Hematopoietic multipotent progenitor cell treated with erythropoietin and hydrocortisone succinate and interleukin-3 and kit ligand, for 15 days (in vitro differentiated cells): ENCODE results near the gene LRP3.
"Not testable (repeated sequence)": the region's sequence is repeated elsewhere in the genome, so short reads cannot be mapped to it uniquely, and the experiment has no call there.

Source experiments
- DNase-seq: peaks from one replicate; pipeline ENCODE4 v3.0.0-alpha.2; 2015; ENCODE audit warnings: low spot score

Gene LRP3

DNA sequence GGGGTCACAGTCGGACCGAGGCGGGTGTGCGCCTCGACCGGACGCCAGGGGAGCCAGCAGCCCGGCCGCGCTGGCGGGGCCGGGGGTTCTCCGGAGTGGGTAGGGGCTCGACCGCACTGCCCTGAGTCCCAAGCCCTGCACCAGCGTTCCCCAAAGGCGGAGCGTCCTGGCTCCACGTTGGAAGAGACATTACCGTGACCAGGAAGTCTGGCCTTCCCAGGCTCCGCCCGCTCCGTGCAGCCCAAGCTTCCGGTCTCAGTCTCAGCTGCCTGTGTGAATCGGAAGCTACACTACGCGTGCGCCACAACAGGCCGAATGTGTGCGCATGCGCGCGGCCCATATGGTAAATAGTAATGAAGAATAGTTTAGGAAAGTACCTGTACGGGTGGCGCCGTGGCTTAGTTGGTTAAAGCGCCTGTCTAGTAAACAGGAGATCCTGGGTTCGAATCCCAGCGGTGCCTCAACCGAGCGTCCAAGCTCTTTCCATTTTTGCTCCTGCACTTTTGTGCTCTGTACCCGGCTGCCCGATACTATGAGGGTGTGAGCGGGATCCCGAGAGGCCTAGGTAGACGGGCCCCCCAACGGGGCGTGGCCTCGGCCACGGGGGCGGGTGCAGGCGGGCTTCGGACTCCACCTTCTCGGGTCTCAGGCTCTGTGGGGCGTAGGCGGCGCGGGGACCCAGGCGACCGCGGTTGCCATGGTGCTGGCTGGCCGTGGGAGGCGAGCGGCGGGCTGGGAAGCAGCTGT, 17.3 kb upstream of the LRP3 start:
- peak; percentile 96 for DNase-seq

DNA sequence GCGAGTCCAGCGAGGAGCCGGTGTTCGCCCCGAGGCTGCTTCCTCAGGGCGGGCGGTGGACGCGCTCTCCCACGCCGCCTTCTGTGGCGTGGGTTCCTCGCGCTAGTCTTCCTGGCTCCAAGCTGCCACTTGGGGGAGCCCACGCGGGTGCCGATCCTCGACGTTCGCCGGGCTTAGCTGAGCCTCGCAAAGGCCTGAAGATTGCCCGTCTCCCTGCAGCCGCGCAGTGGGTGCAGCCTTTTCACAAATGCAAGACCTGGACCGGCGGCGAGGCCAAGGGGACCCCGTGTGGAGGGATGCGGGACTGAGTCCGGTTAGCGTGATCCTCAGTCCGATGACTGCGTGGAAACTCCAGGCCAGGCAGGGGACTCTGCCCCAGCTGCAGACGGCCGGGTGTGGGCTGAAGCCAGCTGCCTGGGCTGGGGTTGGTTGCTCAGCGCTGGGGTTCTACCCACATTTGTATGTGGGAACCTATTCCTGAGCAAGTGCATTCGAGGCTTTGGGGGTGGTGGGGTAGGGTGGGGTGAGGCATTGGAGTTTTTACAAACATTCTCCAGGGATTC, 16.6 kb upstream of the LRP3 start:
- DNase-seq, result no peak

DNA sequence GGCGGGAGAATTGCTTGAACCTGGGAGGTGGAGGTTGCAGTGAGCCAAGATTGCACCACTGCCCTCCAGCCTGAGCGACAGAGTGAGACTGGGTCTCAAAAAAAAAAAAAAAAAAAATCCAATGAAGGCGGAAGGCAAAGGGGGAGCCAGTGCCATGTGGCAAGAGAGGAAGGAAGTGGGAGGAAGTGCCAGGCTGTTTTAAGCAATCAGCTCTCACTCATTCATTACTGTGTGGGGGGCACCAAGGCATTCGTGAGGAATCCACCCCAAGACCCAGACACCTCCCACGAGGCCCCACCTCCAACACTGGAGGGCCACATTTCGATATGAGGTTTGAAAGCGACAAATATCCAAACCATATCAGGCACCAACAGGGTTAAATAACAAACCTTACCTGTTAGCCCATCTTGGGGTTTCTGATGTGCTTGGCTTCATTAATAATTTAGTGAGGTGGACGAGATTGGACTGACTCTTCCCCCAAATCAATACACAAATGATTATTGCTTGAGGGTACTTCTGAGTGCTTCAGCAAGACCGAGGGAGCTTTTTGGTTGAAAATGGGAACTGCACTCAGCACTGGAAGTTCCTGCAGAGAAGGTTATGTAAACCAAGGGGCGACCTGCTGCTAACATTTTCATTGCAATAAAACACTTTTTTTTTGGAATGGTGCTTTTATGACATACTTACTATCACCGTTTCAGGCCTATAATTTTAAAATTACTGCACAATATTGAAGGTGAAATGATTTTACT, 7.5 kb upstream of the LRP3 start:
- no peak for DNase-seq

DNA sequence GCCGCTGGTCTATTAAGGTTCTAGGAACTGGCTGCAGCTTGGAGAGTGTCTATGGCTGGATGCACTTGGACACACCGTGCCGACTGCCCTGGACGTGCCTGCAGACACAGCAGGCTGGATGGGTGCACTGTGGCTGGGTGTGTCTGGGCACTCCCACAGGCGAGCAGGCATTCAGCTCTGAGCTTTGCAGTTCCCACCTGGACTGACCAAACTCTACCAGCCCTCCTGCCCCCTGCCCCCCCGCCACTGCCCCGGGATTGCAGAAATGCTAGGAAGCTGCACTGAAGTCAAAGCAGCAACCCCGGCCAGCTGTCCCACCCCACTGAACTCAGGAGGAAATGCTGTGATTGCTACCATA, 7.0 kb upstream of the LRP3 start:
- no peak for DNase-seq

DNA sequence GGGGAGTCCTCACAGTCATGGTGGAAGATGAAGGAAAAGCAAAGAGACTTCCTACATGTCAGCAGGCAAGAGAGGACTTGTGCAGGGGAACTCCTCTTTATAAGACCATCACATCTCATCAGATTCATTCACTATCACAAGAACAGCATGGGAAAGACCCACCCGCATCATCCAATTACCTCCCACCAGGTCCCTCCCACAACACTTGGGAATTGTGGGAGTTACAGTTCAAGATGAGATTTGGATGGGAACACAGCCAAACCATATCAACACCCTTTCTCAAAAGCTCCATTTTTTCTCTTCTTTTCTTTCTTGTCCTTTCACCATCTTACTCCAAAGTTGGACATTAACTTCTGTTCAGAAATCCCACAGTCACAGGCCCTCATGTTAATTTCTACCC, 4.7 kb upstream of the LRP3 start:
- no peak for DNase-seq

DNA sequence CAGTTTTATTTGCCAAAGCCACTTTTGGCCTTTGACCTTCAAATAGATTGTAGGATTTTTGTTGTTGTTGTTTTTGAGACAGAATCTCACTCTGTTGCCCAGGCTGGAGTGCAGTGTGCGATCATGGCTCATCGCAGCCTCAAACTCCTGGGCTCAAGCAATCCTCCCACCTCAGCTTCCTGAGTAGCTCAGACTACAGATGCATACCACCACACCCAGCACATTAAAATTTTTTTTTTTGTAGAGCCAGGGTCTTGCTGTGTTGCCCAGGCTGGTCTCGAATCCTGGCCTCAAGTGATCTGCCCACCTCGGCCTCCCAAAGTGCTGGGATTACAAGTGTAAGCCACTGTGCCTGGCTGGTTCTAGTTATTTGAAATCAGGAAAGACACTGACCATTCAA, 3.0 kb upstream of the LRP3 start:
- not testable (repeated sequence) for DNase-seq

DNA sequence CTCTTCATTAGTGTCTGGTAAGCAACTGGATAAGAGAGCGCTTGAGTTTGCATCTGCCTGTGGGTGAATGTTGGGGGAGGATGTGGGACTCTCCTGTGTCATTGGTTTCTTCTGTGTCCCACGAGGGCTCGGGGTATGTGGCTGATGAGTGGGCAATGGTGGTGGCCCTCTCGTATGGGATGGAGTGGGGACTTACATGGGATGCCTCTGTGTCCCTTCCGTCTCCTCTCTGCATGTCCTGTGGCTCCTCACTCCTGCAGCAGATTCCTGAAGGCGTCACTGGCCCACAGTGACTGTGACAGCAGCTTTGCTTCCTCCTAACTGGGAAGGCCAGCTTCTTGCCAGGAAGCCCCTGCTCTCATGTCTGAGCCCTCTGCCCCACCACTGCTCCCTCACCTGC, 2.6 kb upstream of the LRP3 start:
- DNase-seq, result no peak

DNA sequence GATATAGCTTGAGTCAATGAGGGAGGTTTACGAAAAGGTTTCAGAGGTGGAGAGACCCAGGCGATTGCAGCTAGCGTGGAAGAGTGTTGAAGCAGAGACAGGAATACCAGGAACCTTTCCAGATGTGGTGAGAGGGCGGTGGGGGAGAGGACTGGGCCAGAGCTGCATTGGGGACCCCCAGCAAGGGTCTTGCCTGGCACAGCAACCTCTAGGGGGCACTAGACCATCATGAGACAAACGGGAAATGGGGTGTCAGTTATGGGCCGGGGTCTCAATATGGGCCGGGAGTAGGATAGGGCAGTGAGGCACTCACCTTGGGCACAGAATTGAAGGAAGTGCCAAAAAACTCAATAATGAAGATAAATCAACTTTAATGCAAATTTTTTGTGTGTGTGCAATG, 2.1 kb upstream of the LRP3 start:
- DNase-seq, result no peak

DNA sequence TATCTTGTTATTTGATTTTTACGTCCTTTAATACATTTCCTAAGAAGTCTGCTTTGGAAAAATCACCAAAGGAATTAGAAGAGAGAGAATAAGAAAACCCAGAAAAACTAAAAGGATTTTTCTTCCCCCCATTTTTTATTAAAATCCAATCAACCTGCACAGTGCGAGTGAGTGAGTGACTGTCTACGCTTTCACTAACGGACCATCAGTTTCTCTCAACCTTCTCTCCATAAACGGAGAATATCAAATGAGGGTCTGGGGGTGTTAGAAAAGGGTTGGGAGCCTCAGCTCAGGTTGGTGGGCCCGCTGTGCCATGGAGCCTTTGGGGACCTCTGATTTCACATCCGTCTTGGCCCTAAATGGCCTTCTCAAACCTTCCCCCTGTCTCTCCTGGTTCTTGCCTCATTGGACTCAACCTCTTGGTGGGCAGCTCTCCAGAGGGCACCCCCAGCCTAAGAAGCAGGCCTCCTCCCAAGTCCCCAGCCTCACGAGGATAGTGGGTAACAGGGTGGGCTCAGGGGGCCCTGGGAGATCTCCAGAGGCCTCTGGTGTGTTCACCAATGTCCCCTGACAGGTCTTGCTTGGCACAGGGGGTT, 763 bp upstream of the LRP3 start:
- no peak for DNase-seq

DNA sequence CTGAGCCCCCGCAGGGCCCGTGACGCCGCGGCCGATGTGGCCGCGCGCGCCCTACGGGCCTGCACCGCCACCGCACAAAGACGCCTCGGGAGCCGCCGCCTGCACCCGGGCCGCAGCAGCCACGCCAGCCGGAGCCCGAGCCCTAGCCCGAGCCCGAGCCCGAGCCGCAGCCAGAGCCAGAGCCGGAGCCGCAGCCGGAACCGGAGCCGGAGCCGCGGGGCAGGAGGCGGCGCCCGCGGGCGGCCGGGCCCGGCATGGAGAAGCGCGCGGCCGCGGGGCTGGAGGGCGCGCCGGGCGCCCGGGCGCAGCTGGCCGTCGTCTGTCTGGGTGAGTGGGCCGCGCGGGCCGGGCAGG, 379 bp downstream of the LRP3 start:
- no peak for DNase-seq

DNA sequence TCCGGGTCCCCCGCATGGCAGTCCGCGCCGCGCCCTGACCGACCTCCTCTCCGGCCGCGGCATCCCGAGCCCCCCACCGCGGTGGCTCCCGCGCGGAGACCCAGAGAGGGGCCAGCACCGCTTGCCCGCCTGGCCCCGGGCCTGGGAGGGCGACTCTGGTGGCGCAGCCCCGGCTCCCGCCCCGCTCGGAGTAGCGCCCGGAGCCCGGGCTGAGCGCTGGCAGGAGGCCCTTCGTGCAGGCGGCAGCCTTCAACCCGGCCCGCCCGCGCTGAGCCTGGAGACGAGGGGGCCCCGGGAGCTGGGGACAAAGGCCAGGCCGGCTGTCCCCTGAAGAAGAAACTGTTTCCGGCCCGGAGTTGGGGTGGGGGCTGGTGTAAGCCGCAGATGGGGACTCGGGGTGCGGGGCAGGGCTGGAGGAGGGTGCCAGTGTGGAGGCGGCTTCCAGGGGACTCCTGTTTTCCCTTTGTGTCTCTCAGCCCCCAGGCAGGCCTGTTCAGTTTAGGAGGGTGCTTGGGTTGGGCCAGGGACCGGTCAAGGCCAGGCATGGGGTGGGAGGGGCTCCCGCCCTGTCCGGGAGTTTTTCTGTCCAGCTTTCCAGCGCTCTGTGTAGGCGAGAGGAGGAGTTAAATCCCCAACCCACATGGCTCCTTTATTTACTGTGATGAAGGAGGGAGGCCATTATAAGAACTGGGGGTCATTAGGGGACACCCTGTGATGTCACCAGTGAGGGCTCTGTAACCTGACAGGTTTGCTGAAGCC, 935 bp downstream of the LRP3 start:
- DNase-seq, result no peak

DNA sequence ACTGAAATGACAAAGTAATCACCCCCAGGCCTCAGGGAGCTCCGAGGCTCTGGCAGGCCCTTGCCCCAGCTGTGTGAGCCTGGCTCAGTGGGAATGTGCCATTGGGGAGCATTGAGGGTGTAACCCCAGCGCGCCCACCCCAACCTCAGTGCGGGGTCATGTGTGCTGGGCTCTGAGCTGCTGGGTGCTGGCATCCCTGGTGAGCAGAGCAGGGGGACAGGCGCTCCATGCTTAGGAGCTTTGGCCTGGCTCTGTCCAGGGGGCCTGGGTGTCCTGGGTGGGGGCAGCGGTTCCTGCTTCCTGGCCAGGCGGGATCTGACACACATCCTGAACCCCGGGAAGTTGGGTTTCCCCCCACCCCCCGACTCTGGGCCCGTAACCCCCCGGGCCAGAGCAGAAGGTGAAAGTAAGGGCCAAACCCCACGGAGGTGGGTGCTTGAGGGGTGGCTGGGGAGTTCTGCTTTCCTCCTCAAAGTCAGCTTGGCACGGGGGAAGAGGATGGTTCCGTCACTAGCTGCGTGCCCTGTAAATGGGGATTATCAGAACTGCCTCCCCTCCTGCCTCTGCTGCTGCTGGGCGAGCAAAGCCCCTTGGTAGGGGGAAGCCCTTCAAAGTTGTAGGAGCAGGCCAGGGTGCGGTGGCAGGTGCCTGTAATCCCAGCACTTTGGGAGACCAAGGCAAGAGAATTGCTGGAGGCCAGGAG, 1.7 kb downstream of the LRP3 start:
- DNase-seq, result no peak

DNA sequence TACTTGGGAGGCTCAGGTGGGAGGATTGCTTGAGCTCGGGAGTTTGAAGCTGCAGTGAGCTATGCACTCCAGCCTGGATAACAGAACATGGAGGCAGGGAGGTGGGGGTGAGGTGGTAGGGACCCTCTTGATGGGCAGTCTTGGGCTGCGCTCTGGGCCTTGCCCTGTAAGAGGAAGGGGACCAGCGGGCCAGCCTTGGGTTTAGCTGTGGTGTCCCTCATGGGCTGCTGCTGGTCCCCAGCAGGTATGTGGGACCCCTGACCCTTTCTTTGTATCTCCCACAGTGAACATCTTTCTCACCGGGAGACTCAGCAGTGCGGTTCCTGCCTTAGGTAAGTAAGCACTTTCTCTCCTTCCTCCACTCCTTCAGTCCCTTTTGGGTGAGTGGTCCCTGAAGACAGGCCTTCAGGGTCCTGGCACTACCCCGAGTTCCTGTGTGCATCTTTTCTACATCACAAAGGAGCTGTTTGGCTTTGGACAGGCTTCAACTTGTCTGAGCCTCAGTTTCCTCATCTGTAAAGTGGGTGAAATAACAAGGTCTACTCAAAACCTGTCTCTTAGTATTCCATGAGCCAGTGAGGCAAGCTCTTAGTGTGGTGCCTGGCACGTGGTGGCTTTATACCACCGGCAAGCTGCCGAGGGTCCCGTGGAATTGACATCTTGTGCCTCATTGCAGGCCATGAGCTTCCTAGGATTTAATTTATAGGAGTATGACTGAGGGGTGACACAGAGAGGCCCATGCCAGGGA, 2.5 kb downstream of the LRP3 start:
- no peak for DNase-seq

DNA sequence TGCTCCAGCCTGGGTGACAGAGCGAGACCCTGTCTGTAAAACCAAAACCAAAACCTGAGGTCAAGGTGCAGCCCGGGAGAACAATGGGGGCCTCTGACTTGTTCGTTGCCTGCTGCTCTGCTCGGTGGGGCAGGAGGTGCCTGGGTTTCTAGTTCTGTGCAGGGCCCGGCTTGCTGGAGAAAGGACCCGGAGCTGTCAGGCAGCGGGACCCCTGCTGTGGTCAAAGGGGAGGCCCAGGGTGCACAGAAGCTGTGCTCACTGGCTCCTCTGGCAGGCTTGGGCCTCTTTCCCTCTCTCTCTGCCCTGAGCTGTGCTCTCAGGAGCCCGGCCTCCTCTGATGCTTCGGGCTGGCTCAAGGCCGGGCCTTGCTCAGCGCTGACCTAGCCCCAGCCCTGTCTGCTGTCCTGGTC, 3.5 kb downstream of the LRP3 start:
- DNase-seq, result no peak

DNA sequence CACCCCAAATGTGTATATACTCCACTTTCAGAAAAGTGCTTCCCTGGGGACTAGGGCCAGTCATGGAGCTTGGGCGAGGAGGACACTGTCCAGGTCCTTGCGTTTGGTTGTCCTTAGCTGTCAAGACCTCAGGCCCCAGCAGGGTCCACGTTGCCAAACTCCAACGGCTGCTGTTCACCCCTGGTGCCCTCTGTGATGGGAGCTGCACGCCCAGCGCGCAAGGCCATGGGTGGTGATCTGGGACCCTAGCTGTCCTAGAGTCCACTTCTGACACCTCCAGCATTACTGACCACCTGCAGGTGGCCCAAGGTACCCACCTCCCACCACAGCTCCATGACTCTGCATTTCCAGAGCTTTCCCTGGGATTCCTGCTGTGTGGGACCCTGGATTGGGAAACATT, 4.0 kb downstream of the LRP3 start:
- no peak for DNase-seq

DNA sequence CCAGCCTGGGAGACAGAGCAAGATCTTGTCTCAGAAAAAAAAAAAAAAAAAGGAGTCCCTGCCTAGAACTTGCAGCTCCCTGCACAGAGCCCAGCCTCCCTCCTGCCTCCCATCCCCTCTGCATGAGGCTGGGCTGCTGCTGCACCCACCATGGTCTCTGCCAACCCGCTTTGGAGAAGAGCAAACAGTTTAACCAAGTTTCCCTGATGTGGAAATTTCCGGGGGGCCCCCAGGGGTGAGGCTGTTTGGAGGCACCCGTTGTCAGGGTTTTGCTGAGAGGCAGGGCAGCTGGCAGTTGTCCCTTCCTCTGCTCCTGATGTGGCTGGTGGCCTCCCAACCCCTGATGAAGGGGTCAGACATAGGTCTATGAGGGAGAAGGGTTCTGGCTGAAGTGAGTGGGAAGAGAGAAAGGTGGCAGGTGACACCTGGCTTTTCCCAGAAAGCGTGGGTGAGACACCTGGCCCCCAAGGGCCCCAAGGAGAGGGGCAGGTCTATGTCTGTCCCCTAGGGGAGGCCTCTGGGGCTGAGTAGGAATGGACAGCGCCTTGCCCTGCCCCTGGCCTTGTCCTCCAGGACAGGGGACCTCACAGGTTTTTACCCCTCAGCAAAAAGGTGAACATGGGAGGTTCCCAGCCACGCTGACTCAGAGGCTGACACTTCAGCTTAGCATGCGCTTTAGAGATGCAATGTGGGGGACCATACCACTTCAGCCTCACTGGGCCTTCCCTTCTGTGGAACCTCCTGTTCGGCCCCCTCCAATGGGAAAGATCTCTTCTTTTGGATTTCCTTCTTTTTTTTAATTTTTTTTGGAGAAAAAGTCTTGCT, 5.5 kb downstream of the LRP3 start:
- DNase-seq, result no peak

DNA sequence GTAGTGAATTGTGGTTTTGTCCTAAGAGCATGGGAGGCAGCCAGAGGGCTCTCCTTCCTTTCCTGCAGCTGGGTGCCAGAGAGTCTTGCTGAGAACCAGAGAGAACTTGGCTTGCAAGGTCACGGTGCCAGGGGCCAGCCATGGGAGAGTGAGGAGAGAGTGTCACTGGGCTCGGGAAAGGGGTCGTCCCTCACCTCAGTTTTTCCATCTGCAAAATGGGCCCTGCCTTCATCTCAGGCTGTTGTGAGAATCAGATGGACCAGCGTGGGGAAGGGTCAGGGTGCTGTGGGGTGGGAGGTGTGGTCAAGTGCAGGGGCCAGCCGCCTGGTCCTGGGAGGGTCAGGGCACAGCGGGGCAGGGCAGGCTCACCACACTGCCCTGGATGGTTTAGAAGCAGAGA, 7.3 kb downstream of the LRP3 start:
- no peak for DNase-seq

DNA sequence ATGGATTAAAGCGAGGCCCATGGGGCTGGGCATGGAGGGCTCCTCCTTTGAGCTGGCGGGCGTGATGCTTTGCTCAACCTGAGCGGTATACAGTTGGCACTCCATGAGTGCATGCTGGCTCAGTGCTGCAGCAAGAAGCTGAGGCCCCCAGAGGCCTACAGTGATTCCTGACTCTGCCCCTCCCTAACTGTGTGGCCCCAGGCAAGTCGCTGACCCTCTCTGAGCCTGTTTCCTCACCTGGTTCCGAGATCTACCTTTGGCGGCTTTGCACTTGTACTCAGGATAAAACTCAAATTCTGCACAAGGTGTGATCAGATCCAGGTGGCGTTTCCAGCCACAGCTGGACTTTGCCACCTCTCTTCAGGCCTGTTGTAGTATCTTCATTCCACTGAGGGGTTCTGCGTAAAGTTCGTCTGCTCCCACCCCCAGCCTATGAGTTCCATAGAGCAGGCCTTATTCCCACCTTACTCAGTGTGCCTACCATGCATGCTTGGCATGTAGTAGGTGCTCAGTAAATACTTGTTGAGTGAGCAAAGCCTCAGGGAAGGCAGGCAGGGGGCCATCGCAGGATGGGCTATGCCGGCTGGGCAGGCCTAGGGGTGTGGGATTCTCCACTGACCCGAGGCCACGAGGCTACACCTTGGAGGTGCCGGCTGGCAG, 7.9 kb downstream of the LRP3 start:
- no peak for DNase-seq
